Erythroblast (primary cell): ENCODE measurements around the gene CFH.

Source experiments
- GATA1 ChIP-seq: IDR thresholded peaks from 2 replicates; pipeline ENCODE4 v1.6.1; 2011; ENCODE audit warnings: low read depth, mild to moderate bottlenecking, control low read depth, low read length, moderate library complexity
- POLR2A ChIP-seq: IDR thresholded peaks from 2 replicates; pipeline ENCODE4 v1.6.1; 2011; ENCODE audit warnings: mild to moderate bottlenecking, low read length

DNA sequence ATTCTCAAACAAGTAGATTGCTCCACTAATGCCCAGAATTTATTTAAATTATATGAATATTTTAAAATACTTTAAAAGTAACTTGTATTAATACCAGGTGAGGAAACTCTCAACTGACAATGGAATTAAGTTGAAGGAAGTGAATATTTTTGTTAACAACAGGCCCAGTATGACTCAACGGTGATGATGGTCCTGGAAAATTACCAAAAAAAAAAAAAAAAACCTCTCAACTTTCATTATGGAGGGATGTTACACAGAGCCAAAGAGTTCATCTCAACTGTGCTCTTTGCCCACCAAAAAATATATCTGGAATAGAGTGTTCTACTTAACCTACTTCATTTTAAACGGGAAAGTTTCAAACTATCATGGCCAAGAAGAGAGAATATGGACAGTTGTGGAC lies 28.3 kb downstream of the CFH start:
- TF ChIP-seq POLR2A (no peak), GATA1 (no peak)
